Osteocyte (in vitro differentiated cells): ENCODE measurements around the gene CHDH. TPM values are rescaled to one million over a fixed set of nuclear protein-coding genes. Genes with fewer than 3 reads are reported as not detected.

Experiments
- DNase-seq: peaks from one replicate; pipeline ENCODE4 v3.0.0; 2021; ENCODE audit warnings: mixed read lengths; ENCODE audit not compliant: unreplicated experiment; ENCODE audit errors: extremely low spot score
- H3K27ac Mint-ChIP-seq: one replicate; pipeline ENCODE4 v1.8.0; 2021; ENCODE audit warnings: mild to moderate bottlenecking, mixed read lengths; ENCODE audit not compliant: unreplicated experiment
- H3K27me3 Mint-ChIP-seq: one replicate; pipeline ENCODE4 v1.8.0; 2021; ENCODE audit warnings: mixed read lengths; ENCODE audit not compliant: unreplicated experiment
- H3K36me3 Mint-ChIP-seq: one replicate; pipeline ENCODE4 v1.8.0; 2021; ENCODE audit warnings: mixed read lengths; ENCODE audit not compliant: unreplicated experiment
- H3K4me1 Mint-ChIP-seq: one replicate; pipeline ENCODE4 v1.8.0; 2021; ENCODE audit warnings: mixed read lengths; ENCODE audit not compliant: unreplicated experiment
- H3K4me3 Mint-ChIP-seq: one replicate; pipeline ENCODE4 v1.8.0; 2021; ENCODE audit warnings: mild to moderate bottlenecking, moderate library complexity, mixed read lengths; ENCODE audit not compliant: unreplicated experiment
- H3K9me3 Mint-ChIP-seq: one replicate; pipeline ENCODE4 v1.8.0; 2021; ENCODE audit warnings: mixed read lengths; ENCODE audit not compliant: unreplicated experiment
- total RNA-seq: library from RNA; stranded (reverse); gene quantifications from 2 replicates; pipeline ENCODE4 v1.2.1, GENCODE V29; 2021
- TF ChIP-seq, protein P1 (sequence below): fragments of 200-600 bp; sonication (generic); IDR thresholded peaks from 2 replicates; pipeline ENCODE4 v1.5.0; 2021; ENCODE audit warnings: antibody characterized with exemption, mild to moderate bottlenecking, moderate library complexity

CHDH gene
- total RNA-seq, 1 donor from 2014 or later, result 0.86 TPM

DNA sequence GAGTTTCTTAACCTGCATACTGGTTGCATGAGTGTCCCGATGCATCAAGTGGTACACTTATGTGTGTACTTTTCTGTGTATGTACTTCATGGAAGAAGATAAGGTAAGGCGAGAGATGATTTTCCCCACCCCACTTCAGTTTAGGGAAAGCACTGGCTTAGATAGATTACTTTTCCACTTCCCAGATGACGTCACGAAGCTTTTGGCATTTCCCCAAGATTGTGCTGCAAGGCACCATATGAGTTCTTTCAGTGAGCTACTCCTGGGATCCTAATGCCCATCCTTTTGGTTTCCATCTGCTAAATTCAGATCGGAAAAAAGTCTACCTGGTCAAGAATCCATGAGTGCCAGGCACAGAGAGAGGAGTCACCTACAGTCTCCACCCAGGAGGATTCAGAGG lies 4.7 kb upstream of the CHDH start:
- no peaks in the 10 kb centered on the region for H3K36me3 Mint-ChIP-seq
- no peaks in the 10 kb centered on the region for H3K9me3 Mint-ChIP-seq
- peaks cover 3% of the 10 kb centered on the region for H3K4me1 Mint-ChIP-seq
- H3K4me3 Mint-ChIP-seq, result no peak overlapping the region
- TF ChIP-seq, protein P1, sequence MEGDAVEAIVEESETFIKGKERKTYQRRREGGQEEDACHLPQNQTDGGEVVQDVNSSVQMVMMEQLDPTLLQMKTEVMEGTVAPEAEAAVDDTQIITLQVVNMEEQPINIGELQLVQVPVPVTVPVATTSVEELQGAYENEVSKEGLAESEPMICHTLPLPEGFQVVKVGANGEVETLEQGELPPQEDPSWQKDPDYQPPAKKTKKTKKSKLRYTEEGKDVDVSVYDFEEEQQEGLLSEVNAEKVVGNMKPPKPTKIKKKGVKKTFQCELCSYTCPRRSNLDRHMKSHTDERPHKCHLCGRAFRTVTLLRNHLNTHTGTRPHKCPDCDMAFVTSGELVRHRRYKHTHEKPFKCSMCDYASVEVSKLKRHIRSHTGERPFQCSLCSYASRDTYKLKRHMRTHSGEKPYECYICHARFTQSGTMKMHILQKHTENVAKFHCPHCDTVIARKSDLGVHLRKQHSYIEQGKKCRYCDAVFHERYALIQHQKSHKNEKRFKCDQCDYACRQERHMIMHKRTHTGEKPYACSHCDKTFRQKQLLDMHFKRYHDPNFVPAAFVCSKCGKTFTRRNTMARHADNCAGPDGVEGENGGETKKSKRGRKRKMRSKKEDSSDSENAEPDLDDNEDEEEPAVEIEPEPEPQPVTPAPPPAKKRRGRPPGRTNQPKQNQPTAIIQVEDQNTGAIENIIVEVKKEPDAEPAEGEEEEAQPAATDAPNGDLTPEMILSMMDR, result no peak
- peaks cover 18% of the 10 kb centered on the region for H3K27me3 Mint-ChIP-seq
- DNase-seq, result no peak
- no peak overlapping the region for H3K27ac Mint-ChIP-seq

DNA sequence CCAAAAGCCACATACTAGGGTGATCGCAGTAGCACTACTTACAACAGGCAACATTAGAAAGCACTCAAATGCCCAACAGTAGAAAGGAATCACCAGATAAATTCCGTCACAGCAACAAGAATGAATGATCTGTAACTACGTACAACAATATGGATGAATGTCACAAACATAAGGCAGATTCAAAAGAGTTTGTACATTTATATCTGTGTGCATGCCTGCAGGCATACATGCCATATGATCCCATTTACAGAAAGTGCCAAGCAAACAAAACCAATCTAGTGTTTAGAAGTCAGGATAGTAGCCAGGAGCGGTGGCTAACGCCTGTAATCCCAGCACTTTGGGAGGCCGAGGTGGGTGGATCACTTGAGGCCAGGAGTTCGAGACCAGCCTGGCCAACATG lies 3.7 kb upstream of the CHDH start:
- H3K36me3 Mint-ChIP-seq, result no peaks in the 10 kb centered on the region
- no peak overlapping the region for H3K27ac Mint-ChIP-seq
- TF ChIP-seq, protein P1, result no peak
- no peak for DNase-seq
- H3K4me3 Mint-ChIP-seq, result no peak overlapping the region
- peaks cover 18% of the 10 kb centered on the region for H3K27me3 Mint-ChIP-seq
- no peaks in the 10 kb centered on the region for H3K9me3 Mint-ChIP-seq
- H3K4me1 Mint-ChIP-seq, result peaks cover 5% of the 10 kb centered on the region

DNA sequence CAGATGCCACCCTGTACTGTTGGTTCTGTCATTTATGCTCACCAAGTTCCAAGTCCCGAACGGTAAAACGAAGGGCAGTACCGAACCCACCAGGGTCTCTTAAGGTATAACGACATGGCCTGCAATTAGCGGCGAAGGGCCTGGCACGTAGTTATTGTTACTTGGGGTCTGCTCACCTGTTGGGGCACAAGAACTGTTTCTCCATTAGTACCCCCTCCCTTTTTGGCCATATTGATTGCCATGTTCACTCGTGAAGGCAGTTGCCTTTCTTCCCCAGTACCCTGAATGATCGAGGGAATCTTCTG lies 584 bp upstream of the CHDH start:
- Mint-ChIP-seq H3K27me3 (peaks cover 20% of the 10 kb centered on the region), H3K36me3 (no peaks in the 10 kb centered on the region), H3K4me3 (peak overlapping the region; percentile 74), H3K4me1 (peaks cover 5% of the 10 kb centered on the region), H3K9me3 (no peaks in the 10 kb centered on the region), H3K27ac (no peak overlapping the region)
- TF ChIP-seq, protein P1, result no peak
- no peak for DNase-seq

DNA sequence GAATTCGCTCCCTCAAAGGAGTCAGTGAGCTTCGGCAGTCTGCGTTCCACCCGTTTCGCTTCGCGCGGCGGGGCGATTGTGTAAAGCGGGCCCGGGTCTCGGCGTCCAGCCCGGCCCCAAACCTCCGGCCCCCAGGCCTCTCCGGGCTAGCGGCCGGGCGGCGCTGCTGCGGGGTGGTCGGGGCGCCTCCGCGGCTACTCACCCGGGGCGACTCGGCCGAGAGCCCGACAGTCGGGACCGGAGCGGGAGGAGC lies 412 bp downstream of the CHDH start:
- DNase-seq, result no peak
- TF ChIP-seq, protein P1, result no peak
- Mint-ChIP-seq H3K4me3 (peak overlapping the region; percentile 76), H3K36me3 (no peaks in the 10 kb centered on the region), H3K27me3 (peaks cover 20% of the 10 kb centered on the region), H3K4me1 (peaks cover 5% of the 10 kb centered on the region), H3K9me3 (no peaks in the 10 kb centered on the region), H3K27ac (no peak overlapping the region)

DNA sequence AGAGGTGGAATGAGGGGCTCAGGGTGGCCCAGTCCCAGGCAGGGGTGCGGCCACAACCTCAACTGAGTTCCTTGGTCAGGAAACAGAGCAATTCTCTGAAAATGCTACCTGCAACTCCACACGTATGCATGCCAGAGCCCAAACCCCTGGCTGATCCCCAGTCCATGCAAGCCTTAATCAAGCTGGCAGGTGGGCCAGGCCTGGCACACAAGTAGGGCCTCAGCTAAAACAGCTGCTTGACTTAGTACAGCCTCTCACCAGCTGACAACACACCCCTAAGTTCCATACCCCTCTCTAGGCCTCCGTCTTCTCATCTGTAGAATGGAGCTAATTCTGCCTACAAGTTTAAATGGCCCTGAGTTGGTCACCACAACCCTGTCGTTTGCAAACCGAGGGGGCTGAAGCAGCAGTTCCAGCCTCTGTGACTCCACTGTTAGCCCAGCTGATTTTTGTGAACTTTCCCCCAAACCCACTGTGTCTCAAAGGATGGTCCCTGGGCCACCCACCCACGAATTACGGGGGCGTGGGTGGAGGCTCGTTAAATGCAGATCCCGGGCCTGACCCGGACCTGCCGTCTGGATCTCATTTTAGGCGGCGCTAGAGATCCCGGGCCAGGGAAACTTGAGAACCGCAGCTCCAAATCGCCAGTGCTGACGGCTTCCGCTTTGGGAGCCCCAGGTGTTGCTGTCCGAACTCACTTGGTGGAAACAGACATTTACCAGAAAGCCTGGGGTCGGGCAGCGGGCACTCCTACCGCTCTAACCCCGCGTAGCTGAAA lies 927 bp downstream of the CHDH start:
- no peaks in the 10 kb centered on the region for H3K9me3 Mint-ChIP-seq
- no peak overlapping the region for H3K27ac Mint-ChIP-seq
- TF ChIP-seq, protein P1, result peak; percentile 50

More for the DNA sequence above, 927 bp downstream of the CHDH start:
- Mint-ChIP-seq H3K4me1 (peaks cover 5% of the 10 kb centered on the region), H3K27me3 (peaks cover 20% of the 10 kb centered on the region), H3K4me3 (peak overlapping the region; percentile 76), H3K36me3 (no peaks in the 10 kb centered on the region)
- DNase-seq, result no peak
